GM19452 (cell line): ENCODE data around the gene SH3TC1.

ENCODE experiments used
- ATAC-seq: cut with Tn5 transposase; IDR thresholded peaks from one replicate; pipeline ENCODE4 v1.9.1; 2021; ENCODE audit not compliant: unreplicated experiment

The SH3TC1 gene

DNA sequence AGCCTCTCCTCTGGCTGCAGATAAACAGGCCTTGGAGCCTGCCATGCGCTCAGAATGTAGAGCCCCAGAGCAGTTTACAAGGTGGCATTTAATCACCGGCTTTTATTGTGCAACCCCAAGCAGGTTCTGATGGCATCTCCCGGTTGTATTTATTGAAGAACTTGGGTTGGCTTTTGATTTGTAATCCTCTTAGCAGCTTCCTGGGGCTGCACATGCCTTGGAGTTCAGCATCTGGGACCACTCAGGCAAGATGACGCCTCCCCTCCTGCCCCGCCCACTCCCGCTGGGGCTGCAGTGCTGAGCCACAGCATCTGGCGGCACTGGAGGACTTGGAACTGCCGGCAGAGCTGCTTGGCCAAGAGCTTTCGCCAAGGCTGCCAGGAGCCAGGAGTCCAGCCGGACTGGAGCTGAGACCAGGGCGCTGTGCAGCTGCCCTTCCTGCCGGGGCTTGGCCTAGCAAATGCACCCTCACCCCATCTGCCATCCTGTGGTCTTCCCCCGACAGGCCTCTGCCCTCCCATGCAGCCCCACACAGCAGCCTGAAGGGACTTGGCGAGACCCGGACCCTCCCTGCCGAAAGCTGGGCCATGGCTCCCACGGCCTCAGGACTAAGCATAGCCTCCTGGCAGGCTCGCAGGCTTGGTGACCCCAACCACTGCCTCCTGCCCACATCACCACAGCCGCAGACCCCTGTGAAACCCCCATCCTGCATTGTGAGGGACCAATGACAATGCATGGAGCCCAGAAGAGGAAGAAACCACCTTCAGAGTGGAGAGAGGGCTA is 75.9 kb downstream of the SH3TC1 start:
- ATAC-seq, result no peak

DNA sequence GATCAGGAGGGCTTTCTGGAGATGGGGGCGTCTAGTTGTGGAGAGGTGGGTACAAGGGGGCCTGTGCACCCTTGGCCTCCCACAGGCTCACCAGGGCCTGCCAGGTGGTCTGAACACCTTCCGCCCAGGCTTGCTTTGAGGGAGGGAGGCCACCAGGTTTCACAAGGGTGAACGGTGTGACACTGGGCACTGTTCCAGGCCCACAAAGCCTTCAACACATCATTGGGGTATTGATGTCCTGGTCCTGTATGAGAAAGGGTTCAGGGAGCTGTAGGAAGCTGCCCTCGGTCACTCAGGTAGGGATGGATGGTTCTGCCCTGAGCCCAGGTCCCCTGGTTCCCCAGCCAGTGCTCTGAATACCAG is 76.4 kb downstream of the SH3TC1 start:
- no peak for ATAC-seq

DNA sequence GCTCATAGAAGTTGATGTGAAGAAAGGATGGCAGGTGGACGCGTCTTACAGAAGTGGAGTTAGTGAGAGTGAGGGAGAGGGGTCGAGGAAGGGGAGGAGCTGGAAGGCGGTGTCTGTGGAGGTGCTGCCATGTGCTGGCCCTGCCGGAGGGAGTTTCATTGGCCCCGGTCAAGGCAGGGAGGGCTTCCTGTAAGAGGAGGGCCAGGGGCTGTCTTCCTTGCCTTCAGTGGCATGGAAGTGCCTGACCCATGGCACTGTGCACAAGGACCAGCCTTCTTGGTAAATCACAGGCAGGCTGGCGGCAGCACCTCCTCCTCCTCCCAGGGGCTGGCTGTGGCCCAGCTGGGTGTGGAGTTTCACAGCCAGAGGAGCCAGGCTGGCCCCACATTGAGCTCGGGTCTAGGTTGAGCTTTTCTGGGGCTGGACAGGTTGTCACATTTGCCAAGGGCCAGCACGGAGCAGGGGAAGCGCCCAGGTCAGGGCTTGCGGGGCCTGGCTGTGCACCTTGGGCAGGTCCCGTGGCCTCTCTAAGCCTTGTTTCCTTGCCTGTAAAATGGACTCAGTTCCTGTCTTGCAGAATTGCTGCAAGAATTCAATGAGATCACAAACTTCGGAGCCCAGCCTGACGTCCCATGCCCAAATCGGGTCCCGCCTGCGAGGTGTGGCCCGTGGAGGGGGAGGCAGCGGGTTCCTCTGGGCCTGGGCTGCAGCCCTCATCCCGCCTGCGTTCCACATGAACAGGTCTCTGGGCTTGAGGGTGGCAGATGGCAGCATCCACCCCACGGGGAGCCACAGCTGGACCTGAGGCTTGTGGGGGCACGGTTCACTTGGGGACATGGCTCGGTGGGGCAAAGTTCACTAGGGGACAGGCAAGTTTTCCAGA is 77.5 kb downstream of the SH3TC1 start:
- no peak for ATAC-seq

DNA sequence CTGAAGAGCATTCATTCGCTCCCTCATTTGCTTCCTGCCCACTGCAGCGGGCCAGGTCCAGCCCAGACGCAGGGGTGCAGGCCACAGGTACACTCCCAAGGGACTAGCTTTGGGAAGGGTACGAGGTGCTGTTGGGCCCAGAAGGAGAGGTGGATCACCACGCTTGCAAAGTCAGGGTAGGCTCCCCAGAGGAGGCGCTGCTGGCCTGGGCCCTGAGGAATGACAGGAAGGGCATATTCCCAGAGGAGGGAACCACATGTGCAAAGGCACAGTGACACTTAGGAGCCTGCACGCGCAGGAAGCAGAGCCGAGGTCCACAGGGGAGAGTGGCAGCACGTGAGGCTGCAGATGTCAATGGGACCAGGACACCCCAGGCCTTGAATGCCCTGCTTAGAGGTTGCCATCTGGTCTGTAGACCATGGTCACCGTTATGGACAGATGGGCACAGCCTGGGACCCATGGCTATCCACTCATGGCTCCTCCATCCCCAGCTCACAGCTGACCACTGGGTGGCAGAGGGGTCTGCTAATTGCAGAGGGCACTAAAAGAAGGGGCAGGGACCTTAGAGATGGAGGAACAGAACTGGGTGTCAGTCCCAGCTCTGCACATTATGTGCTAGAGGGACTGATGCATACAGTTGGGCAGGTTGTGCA is 78.4 kb downstream of the SH3TC1 start:
- no peak for ATAC-seq

DNA sequence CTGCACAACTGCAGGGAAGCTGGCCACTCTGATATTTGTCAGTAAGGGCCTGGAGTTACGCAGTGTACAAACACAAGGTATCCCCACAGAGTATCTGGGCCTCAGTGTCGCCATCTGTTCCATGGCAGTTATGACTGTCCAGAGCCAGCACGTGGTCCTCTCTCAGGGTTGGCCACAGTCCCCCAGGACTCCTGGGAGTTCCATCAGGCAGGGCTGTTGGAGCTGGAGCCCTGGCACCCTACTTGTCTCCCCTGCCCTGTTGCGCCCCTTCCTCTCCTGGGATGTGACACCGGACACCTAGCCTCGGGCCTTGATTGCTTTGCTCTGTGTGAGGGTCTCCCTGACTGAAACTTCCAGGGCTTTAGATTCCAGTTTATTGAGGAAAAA is 78.9 kb downstream of the SH3TC1 start:
- no peak for ATAC-seq

DNA sequence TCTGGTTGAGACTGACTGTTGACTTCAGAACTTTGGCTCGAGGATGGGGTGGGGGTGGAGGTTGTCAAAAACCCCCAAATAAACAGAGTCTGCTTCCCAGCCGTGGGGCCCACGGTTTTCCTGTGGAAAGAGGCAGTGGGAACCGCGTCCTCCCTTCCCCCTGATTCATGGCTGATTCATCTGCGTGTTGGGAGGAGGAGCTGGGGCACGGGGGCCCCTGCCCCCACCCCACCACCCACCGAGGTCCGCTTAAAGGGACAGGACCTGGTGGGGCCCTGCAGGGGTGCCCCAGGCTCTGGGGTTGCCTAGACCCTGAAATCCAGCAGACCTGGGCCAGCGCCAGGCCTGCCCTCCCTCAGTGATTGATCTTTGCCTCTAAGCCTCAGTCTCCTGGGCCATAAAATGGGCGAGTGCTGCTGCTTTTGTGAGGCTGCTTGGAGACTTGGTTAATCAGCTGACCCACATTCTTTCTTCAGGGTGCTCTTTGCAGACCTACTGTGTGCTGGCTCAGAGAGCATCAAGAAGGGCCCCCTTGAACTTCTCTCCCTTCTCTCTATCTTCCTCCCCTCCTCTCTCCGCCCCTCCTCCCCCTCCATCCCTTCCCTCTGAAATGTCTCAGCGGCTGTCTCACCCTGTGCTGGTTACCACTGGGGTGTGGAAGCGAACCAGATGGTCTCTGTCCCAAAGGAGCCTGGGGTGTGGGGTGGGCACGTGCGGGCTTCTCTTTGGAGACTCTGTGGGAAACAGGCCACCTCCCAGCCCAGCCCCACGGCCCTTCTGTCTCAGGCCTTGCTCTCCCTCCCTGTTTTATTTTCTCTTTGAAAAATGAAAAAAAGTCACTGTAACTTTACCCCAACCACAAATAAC is 79.6 kb downstream of the SH3TC1 start:
- no peak for ATAC-seq

DNA sequence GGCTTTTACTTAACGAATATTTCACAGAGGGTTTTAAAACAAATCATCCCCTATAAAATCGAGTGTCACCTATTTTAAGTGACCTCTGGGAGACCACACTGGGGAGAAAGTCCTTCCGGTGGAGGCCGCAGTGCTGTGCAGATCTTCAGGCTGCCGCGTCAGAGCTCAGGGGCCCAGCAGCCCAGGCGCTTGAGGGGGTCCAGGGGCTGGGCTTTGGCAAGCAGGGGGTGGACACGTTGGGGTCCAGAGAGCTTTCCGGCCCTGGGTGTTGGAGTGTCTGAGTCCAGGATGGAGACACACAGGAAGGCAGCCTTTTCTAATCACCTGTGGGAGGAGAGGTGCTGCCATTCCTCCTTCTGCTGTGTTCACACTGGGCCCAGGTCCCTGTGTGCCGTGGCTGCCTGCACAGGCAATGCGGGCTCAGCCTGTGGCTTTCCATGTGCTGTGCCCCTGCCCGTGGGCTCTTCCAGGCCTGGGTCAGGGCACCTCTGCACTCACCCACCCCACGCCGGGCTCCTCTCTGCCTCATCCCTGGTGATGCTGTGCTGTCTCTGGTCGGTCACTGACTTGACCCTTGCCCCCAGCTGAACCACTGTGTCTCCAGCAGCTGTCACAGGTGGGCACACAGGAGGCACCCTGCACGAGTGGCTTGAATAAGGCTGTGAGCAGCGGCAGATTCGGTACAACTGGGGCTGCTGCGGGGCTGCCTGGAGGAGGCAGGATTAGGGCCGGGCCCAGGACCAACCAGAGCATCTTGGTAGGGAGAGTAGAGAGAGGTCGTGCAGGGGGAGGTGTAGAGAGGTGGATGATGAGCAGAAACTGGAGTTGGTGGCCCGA is 80.4 kb downstream of the SH3TC1 start:
- no peak for ATAC-seq

DNA sequence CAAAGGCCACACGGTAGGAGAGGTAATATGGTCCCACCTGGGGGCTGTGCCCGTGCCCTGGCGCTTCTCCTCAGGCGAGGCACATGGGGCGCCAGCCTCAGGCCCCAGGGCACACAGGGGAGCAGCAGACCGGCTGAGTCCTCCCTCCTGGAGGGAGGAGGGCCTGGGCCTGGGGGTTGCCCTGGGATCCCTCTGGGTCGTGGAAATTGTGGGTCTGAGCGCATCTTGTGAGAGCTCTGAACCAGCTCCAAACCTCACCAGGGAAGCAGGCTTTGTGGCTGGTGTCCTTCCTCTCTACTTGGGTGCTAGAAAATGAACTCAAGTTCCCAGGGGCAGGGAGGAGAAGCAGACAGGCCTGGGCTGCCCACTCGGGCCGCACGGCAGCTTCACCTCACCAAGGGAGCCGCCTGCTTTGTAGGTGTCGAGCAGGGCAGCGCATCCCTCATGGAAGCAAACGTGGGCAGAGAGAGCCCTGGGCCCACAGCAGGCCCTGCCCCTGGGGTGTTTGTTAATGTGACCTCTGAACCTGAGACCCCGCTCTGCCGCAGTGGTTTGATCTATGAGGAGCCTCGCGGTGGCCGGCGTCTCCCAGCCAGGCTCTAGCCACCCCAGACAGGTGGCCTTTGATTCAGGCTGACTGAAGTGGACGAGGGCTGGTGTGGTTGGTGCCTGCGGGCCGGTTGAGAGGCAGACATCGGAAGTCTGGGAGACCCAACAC is 81.2 kb downstream of the SH3TC1 start:
- no peak for ATAC-seq

DNA sequence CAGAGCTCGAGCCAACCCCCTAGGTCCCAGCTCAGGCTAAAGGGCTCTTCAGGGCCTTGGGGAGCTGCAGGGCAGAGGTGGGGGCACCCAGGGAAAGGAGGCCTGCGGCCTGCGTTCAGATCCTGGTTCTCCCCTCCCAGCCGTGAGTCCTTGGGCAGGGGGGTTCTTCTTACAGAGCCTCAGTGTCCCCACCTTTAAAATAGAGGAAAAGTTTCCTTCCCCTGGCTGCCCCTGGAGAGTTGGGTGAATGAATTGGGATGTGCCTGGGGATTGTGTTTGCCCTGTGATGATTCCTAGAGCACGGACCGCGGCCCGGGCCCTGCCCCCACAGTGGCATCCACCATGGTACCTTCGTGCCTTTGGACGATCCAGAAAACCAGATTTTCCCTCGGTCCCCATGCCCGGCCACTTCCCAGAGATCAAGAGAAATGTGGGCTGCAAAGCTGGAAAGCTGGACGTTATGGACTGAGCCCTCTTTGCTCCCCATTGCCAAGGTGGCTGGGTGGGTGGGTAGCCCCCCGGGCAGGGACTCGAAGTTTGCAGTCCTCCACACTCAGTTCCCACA is 81.9 kb downstream of the SH3TC1 start:
- ATAC-seq, result no peak

DNA sequence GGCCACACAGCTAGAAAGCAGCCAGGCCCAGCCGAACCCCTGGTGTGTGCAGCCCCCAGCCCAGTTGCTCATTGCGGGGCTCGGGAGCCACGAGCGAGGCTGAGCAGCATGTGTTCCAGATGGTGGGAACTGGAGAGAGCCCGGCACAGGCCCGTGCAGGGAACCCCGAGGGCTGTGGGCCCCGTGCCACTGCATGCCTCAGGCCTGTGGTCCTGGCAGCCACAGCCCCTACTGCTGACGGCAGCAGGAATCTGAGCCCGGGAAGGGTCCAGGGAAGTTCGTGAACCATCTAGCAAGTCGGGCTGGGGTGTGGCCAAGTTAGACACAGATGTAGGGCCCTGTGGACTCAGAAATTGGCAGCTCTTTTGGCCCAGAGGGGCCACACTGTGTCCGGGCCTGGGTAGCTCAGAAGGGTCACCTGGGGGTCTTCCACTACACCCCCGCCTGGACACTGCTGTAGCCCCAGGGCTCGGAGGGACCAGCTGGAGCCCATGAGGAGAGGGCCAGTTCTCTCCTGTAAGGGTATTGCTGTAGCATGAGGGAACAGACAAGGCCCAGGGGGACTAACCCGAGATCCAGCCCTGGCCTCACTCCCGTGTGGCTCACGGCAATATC is 82.5 kb downstream of the SH3TC1 start:
- ATAC-seq, result no peak

DNA sequence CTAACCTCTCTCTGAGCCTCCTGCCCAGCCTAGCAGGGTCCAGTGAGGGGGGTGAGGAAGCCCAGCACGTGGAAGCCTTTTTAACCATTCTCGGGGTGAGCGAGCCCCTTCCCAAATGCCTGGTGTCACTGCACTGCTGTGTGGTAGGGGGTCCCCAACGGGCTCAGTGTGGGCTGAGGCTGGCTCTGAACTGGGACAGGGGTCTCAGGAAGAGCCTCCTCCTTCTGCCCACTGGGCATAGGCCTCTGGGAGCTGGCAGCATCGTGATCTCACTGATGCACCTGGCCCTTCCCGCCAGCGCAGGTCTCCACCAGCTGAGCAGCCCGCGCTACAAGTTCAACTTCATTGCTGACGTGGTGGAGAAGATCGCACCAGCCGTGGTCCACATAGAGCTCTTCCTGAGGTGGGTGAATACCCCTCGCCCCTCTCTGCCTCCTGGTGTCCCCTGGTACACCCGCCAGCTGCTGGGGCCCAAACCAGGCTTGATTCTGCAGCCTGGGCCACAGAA is 83.1 kb downstream of the SH3TC1 start:
- no peak for ATAC-seq

DNA sequence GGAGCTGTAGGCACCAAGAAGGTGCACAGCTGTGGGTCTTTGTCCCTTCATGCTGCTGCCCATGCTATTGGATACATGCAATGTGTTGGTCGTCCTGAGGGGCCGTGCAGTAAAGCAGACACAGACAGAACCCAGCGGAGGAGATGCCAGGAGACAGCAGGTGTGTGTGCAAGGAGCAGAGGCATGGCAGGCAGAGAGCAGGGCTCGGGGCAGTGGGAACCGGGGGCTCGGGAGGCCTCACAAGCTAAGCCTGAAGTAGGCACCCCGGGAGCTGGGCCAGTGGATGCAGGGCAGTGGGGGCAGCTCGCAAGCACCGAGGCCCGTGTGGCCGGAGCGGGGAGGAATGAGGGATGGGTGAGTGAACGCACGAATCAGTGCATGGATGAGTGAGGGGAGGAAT is 83.7 kb downstream of the SH3TC1 start:
- ATAC-seq, result no peak

DNA sequence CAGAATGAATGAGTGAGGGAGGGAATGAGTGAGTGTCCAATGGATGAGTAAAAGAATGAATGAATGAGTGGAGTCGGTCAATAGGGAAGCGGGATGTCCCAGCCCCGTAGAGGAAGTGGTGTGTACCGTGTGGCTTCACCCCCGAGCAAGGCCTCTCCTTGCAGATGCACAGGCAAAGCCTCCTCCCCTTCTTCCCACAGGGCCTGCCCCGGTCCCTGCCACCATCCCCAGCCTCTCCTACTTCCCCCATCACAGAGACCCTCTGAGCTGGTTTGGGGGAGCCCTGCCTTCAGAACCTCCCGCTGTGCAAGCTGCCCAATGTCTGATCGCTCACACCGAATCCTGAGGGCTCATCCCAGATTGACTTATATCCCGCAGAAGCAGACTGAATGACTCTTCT is 84.1 kb downstream of the SH3TC1 start:
- no peak for ATAC-seq

DNA sequence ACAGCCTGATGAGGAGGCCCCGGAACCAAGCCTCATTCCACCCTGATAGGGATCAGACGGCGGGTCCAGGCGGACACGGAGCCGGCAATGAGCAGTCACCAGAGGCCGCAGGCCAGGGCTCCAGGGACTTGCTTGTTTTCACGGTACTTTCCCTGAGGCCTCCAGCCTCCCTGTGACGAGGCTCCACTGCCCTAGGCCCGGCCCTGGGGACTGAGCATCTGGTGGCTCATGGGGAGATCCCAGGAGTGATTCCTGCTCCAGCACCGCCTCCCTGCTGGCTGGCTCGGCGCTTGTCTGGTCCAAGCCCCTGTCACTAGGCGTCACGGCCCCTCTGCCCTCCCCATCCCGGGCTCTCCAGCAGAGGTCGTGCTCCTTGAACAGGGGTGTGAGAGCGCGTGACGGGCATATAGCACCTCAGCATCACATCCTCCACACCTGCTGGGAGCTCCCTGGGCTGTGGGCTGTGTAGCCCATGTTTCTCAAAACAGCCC is 84.6 kb downstream of the SH3TC1 start:
- ATAC-seq, result no peak

DNA sequence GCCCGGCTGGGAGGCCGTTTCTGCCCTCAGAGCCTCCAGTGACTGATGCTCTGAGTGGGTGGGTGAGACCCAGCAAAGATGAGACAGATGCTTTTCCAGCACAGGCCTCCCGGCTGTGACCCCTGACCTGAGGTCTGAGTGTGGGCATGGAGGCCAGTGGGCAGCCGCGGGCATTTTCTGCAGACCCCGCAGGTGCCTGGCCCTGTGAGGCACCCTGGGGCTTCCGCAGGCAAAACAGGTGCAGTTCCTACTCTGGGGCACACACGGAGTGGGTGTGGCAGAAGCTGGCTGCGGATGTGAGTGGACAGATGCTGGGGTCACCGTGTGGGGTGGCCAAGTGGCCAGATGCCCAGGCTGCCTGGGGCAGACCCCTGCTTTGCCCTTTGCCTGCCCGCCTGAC is 85.3 kb downstream of the SH3TC1 start:
- ATAC-seq, result no peak

DNA sequence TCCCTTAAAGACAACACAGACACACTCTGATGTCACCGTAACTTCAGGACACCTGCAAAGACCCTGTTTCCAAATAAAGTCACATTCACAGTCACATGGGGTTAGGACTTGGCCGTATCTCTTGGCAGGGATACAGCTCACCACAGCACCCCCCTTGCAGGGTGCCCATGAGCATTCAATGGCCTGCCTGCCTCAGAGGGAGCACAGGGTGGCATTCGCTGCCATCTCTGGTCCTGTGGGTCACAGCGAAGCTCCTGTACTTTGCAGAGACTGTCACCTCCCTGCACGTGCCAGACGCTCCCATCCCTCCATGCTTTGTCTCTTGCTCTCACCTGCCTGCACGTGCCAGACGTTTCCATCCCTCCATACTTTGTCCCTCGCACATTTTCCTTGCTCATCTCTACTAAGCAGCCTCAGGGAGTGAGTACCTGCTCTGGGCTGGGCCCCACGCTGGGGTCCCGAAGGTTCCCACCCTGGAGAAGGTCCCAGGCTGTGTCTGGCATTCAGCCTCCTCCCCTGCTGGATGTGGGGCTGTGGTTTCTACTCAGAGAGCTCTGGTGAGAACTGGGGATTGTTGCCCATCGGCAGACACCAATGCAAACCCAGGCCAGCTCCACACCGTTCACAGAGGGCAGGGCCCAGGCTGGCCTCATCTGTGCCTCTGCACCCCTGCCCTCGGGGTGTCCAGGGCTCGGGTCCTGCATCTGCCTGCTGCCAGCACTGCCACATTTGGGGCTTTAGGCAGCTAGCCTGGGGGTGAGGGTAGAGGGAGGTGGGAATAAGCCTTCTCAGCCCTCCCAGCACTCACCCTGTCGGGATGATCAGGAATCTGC is 86.3 kb downstream of the SH3TC1 start:
- ATAC-seq, result no peak

DNA sequence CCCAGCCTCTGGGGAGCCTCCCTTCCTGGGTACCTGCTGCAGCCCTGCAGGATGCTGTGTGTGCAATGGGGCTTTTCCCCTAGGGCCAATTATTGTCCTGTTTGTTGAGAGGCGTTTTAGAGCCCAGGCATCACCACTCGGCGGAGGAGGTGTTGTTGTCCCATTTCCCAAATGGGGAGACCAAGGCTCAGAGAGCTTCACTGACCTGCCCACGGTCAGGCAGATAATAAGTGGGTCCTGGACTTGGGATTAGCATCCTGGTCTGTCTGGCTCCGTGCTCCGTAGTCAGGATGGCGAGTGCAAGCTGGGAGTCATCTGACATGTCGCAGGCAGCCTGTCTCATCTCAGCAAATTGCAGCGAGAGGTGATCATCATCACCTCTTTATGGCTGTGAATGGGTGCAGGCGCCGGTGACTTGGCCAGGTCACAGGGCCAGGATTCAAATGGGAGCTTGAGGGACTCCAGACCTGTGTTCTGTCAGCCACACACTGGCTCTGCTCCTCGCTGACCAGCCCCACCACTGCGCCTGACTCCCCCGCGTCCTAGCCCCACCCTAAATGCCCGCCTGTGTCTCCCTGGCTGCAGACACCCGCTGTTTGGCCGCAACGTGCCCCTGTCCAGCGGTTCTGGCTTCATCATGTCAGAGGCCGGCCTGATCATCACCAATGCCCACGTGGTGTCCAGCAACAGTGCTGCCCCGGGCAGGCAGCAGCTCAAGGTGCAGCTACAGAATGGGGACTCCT is 87.1 kb downstream of the SH3TC1 start:
- ATAC-seq, result no peak
